Fibroblast of lung (primary cell): ENCODE data around the gene CALN1.

Experiments
- CTCF ChIP-seq, 2 donors: IDR thresholded peaks in 1 of 2; conservative IDR thresholded peaks in 1 of 2; 1 replicate in 1 of 2; 2 replicates in 1 of 2; pipeline ENCODE4 v1.5.1; 2011 to 2012; ENCODE audit warnings: low read length in 2 of 2, control low read depth in 1 of 2, inconsistent platforms in 1 of 2, low read depth in 1 of 2, mild to moderate bottlenecking in 1 of 2
- EZH2 ChIP-seq: IDR thresholded peaks from 2 replicates; pipeline ENCODE4 v1.5.1; 2012; ENCODE audit warnings: low read length, control low read depth, mild to moderate bottlenecking; ENCODE audit errors: missing control alignments

- no peak for TF ChIP-seq CTCF (conservative IDR thresholded peaks at IDR 0.05 in 1 of 2, IDR thresholded peaks at IDR 0.05 in 1 of 2; ENCODE audit: low read depth in 1 of 2, low read length in 2 of 2)
- TF ChIP-seq EZH2: no peak
These were observed 376.9 kb downstream of the CALN1 start for GRCh38 chr7:72035266-72035665.
